Measurements from ENCODE around the gene PDE1C. TPM values are rescaled to one million over a fixed set of nuclear protein-coding genes. Genes with fewer than 3 reads are reported as not detected.

PDE1C gene
- total and polyA plus RNA-seq, 2 donors (not counting 1 experiment from before 2014, with no cell fraction given), result 0.52 TPM; not detected in 1

GRCh38 chr7:31940167-31940566, 130.0 kb downstream of the PDE1C start:
- H3K27me3 ChIP-seq (replicated peaks in 1 of 4; ENCODE audit: control extremely low read depth in 1 of 4, control insufficient read depth in 3 of 4, insufficient read depth in 4 of 4, low read length in 3 of 4), result no peaks in the 10 kb centered on the region
- H3K4me1 ChIP-seq (ENCODE audit: control insufficient read depth in 2 of 2, insufficient read depth in 2 of 2, low read length in 2 of 2), result no peaks in the 10 kb centered on the region
- no peaks in the 10 kb centered on the region for H3K36me3 ChIP-seq (replicated peaks in 1 of 2; ENCODE audit: control extremely low read depth in 1 of 2, control insufficient read depth in 1 of 2, extremely low read depth in 1 of 2, insufficient read depth in 2 of 2, low read length in 1 of 2)
- TF ChIP-seq EZH2 (IDR thresholded peaks at IDR 0.05; ENCODE audit: borderline replicate concordance, insufficient read depth, low read depth, low read length, poor library complexity, severe bottlenecking), result no peak
- TF ChIP-seq CTCF (IDR thresholded peaks at IDR 0.05), result no peak
- no peak overlapping the region for H3K4me3 ChIP-seq (ENCODE audit: control extremely low read depth in 1 of 5, extremely low read depth in 1 of 5, insufficient read depth in 1 of 5, low read depth in 2 of 5, low read length in 4 of 5)
- H3K9ac ChIP-seq (ENCODE audit: low read length), result no peak overlapping the region
- H3K4me3 Mint-ChIP-seq, result no peak overlapping the region
- intact Hi-C loops (cut with micrococcal nuclease), result no loop called here
- H3K27me3 Mint-ChIP-seq, result no peaks in the 10 kb centered on the region
- no peaks in the 10 kb centered on the region for H4K20me1 ChIP-seq (ENCODE audit: control insufficient read depth, insufficient read depth, low read length, poor library complexity, severe bottlenecking)
- POLR2A ChIA-PET, result no interaction called here
- H3K4me1 Mint-ChIP-seq, result no peaks in the 10 kb centered on the region
- no peak overlapping the region for H2AFZ ChIP-seq (ENCODE audit: insufficient read depth, low read depth, low read length, poor library complexity, severe bottlenecking)
- H3K27ac Mint-ChIP-seq, result no peak overlapping the region
- no peak overlapping the region for H3K4me2 ChIP-seq (replicated peaks; ENCODE audit: low read depth, low read length, poor library complexity, severe bottlenecking)
- no peaks in the 10 kb centered on the region for H3K9me3 ChIP-seq (ENCODE audit: control extremely low read depth in 1 of 3, control insufficient read depth in 2 of 3, insufficient read depth in 1 of 3, low read length in 2 of 3)
- ATAC-seq (ENCODE audit: low read depth) (no peak), DNase-seq (no peak)
- peaks cover 2% of the 10 kb centered on the region for H3K9me3 Mint-ChIP-seq (ENCODE audit: insufficient read depth)
- no peak overlapping the region for H3K27ac ChIP-seq (ENCODE audit: low read length in 2 of 2)
- CTCF ChIA-PET, result no interaction called here
- no peaks in the 10 kb centered on the region for H3K79me2 ChIP-seq (ENCODE audit: control insufficient read depth, insufficient read depth, low read length)
- no CpG with 5 or more reads among the region's 1 CpG for WGBS (ENCODE audit: insufficient coverage)

GRCh38 chr7:31939076-31939475, 131.1 kb downstream of the PDE1C start:
- Histone ChIP-seq H4K20me1 (ENCODE audit: control insufficient read depth, insufficient read depth, low read length, poor library complexity, severe bottlenecking) (no peaks in the 10 kb centered on the region), H2AFZ (ENCODE audit: insufficient read depth, low read depth, low read length, poor library complexity, severe bottlenecking) (no peak overlapping the region), H3K9me3 (ENCODE audit: control extremely low read depth in 1 of 3, control insufficient read depth in 2 of 3, insufficient read depth in 1 of 3, low read length in 2 of 3) (no peaks in the 10 kb centered on the region), H3K4me2 (replicated peaks; ENCODE audit: low read depth, low read length, poor library complexity, severe bottlenecking) (no peak overlapping the region), H3K9ac (ENCODE audit: low read length) (no peak overlapping the region), H3K4me3 (ENCODE audit: control extremely low read depth in 1 of 5, extremely low read depth in 1 of 5, insufficient read depth in 1 of 5, low read depth in 2 of 5, low read length in 4 of 5) (no peak overlapping the region), H3K27ac (ENCODE audit: low read length in 2 of 2) (no peak overlapping the region), H3K4me1 (ENCODE audit: control insufficient read depth in 2 of 2, insufficient read depth in 2 of 2, low read length in 2 of 2) (no peaks in the 10 kb centered on the region), H3K27me3 (replicated peaks in 1 of 4; ENCODE audit: control extremely low read depth in 1 of 4, control insufficient read depth in 3 of 4, insufficient read depth in 4 of 4, low read length in 3 of 4) (no peaks in the 10 kb centered on the region), H3K36me3 (replicated peaks in 1 of 2; ENCODE audit: control extremely low read depth in 1 of 2, control insufficient read depth in 1 of 2, extremely low read depth in 1 of 2, insufficient read depth in 2 of 2, low read length in 1 of 2) (no peaks in the 10 kb centered on the region), H3K79me2 (ENCODE audit: control insufficient read depth, insufficient read depth, low read length) (no peaks in the 10 kb centered on the region)
- H3K27ac Mint-ChIP-seq, result no peak overlapping the region
- intact Hi-C loops (cut with micrococcal nuclease), result no loop called here
- no peaks in the 10 kb centered on the region for H3K27me3 Mint-ChIP-seq
- H3K4me3 Mint-ChIP-seq, result no peak overlapping the region
- TF ChIP-seq EZH2 (IDR thresholded peaks at IDR 0.05; ENCODE audit: borderline replicate concordance, insufficient read depth, low read depth, low read length, poor library complexity, severe bottlenecking) (no peak), CTCF (IDR thresholded peaks at IDR 0.05) (no peak)
- no peak for DNase-seq
- H3K9me3 Mint-ChIP-seq (ENCODE audit: insufficient read depth), result peaks cover 2% of the 10 kb centered on the region
- CTCF ChIA-PET, result no interaction called here
- 63% methylated on average over 1 of the region's 3 CpGs for WGBS (ENCODE audit: insufficient coverage)
- ATAC-seq (ENCODE audit: low read depth), result no peak
- H3K4me1 Mint-ChIP-seq, result no peaks in the 10 kb centered on the region
- POLR2A ChIA-PET, result no interaction called here
